ENCODE data around the gene SBK2.

SBK2 gene

GRCh38 chr19:55486043-55486970 is 50.6 kb downstream of the SBK2 start:
- H2BK120ac ChIP-seq (ENCODE audit: low read depth, low read length) = peak overlapping the region; percentile 99
- 83% methylated on average over 52 of the region's 53 CpGs for WGBS
- H2BK5ac ChIP-seq (ENCODE audit: low read depth, low read length, poor library complexity, severe bottlenecking) = peak overlapping the region; percentile 66
- H2BK15ac ChIP-seq (ENCODE audit: low read depth, poor library complexity, severe bottlenecking) = peak overlapping the region; percentile 96
- H3K79me1 ChIP-seq (replicated peaks; ENCODE audit: low read length, poor library complexity, severe bottlenecking) = peaks cover 20% of the 10 kb centered on the region
- peak overlapping the region; percentile 38 for H2AK5ac ChIP-seq (ENCODE audit: low read length, severe bottlenecking)
- no peaks in the 10 kb centered on the region for H3K27me3 ChIP-seq (ENCODE audit: control insufficient read depth in 1 of 2, insufficient read depth in 1 of 2, low read length in 2 of 2)
- peak overlapping the region; percentile 88 to 91 for H3K18ac ChIP-seq (ENCODE audit: low read depth in 1 of 2, low read length in 2 of 2)
- no peaks in the 10 kb centered on the region for H3K9me3 ChIP-seq (ENCODE audit: control insufficient read depth, low read length)
- peak overlapping the region; percentile 95 for H4K91ac ChIP-seq (ENCODE audit: low read length)
- DNase-seq = no peak
- H3K36me3 ChIP-seq (ENCODE audit: control insufficient read depth in 1 of 2, insufficient read depth in 2 of 2, low read depth in 1 of 2, low read length in 2 of 2) = peaks cover 6 to 62% of the 10 kb centered on the region in 2 experiments
- peak overlapping the region; percentile 92 for H3K4me2 ChIP-seq (ENCODE audit: low read length, poor library complexity, severe bottlenecking)
- peak overlapping the region; percentile 86 for H3K9ac ChIP-seq (ENCODE audit: low read length)
- peak overlapping the region; percentile 86 for H4K8ac ChIP-seq (ENCODE audit: low read length)
- no peak overlapping the region for H2AFZ ChIP-seq (ENCODE audit: low read depth, low read length)
- H3K23ac ChIP-seq (ENCODE audit: low read length in 2 of 2) = no peak overlapping the region
- H3K4me3 ChIP-seq (ENCODE audit: insufficient read depth in 1 of 2, low read depth in 1 of 2, low read length in 2 of 2) = peak overlapping the region; percentile 72 to 78
- peak overlapping the region; percentile 92 to 95 for H2BK12ac ChIP-seq (ENCODE audit: low read length in 2 of 2)
- peak overlapping the region; percentile 95 for H3K27ac ChIP-seq (ENCODE audit: low read length, poor library complexity, severe bottlenecking)
- H3K14ac ChIP-seq (ENCODE audit: low read length in 2 of 2) = peak overlapping the region in 1 of 2 experiments; percentile 64
- peaks cover 70% of the 10 kb centered on the region for H3K4me1 ChIP-seq (ENCODE audit: control insufficient read depth, insufficient read depth, low read depth, low read length)
- peak overlapping the region; percentile 55 to 89 for H3K4ac ChIP-seq (ENCODE audit: low read depth in 1 of 2, low read length in 2 of 2)

- Histone ChIP-seq H2AFZ (ENCODE audit: low read depth, low read length) (no peak overlapping the region), H3K9ac (ENCODE audit: low read length) (peak overlapping the region; percentile 86), H2AK5ac (ENCODE audit: low read length, severe bottlenecking) (peak overlapping the region; percentile 38), H3K4me2 (ENCODE audit: low read length, poor library complexity, severe bottlenecking) (peak overlapping the region; percentile 92), H3K9me3 (ENCODE audit: control insufficient read depth, low read length) (no peaks in the 10 kb centered on the region), H3K27ac (ENCODE audit: low read length, poor library complexity, severe bottlenecking) (peak overlapping the region; percentile 87), H2BK15ac (ENCODE audit: low read depth, poor library complexity, severe bottlenecking) (peak overlapping the region; percentile 98), H3K4me1 (ENCODE audit: control insufficient read depth, insufficient read depth, low read depth, low read length) (peaks cover 68% of the 10 kb centered on the region), H3K27me3 (ENCODE audit: control insufficient read depth in 1 of 2, insufficient read depth in 1 of 2, low read length in 2 of 2) (no peaks in the 10 kb centered on the region), H2BK120ac (ENCODE audit: low read depth, low read length) (peak overlapping the region; percentile 99), H4K8ac (ENCODE audit: low read length) (peak overlapping the region; percentile 90), H3K36me3 (ENCODE audit: control insufficient read depth in 1 of 2, insufficient read depth in 2 of 2, low read depth in 1 of 2, low read length in 2 of 2) (peaks cover 6 to 62% of the 10 kb centered on the region in 2 experiments), H2BK5ac (ENCODE audit: low read depth, low read length, poor library complexity, severe bottlenecking) (peak overlapping the region; percentile 19), H3K23ac (ENCODE audit: low read length in 2 of 2) (peak overlapping the region in 1 of 2 experiments; percentile 38), H3K18ac (ENCODE audit: low read depth in 1 of 2, low read length in 2 of 2) (peak overlapping the region; percentile 69 to 82), H3K4me3 (ENCODE audit: insufficient read depth in 1 of 2, low read depth in 1 of 2, low read length in 2 of 2) (peak overlapping the region; percentile 72 to 78), H3K14ac (ENCODE audit: low read length in 2 of 2) (peak overlapping the region; percentile 48 to 83), H4K91ac (ENCODE audit: low read length) (peak overlapping the region; percentile 76), H3K4ac (ENCODE audit: low read depth in 1 of 2, low read length in 2 of 2) (peak overlapping the region; percentile 92 to 97), H3K79me1 (replicated peaks; ENCODE audit: low read length, poor library complexity, severe bottlenecking) (peaks cover 20% of the 10 kb centered on the region), H2BK12ac (ENCODE audit: low read length in 2 of 2) (peak overlapping the region; percentile 14 to 92)
- DNase-seq = no peak
- WGBS = 18% methylated on average over 18 of the region's 18 CpGs
These were observed 51.4 kb downstream of the SBK2 start for GRCh38 chr19:55485439-55486011.

- peaks cover 6 to 59% of the 10 kb centered on the region in 2 experiments for H3K36me3 ChIP-seq (ENCODE audit: control insufficient read depth in 1 of 2, insufficient read depth in 2 of 2, low read depth in 1 of 2, low read length in 2 of 2)
- H3K4me2 ChIP-seq (ENCODE audit: low read length, poor library complexity, severe bottlenecking) = peak within 1 kb of the TSS; percentile 92
- H2BK5ac ChIP-seq (ENCODE audit: low read depth, low read length, poor library complexity, severe bottlenecking) = peak within 1 kb of the TSS; percentile 81
- H3K27me3 ChIP-seq (ENCODE audit: control insufficient read depth in 1 of 2, insufficient read depth in 1 of 2, low read length in 2 of 2) = no peaks in the 10 kb centered on the region
- H2AFZ ChIP-seq (ENCODE audit: low read depth, low read length) = peak within 1 kb of the TSS; percentile 62
- peak within 1 kb of the TSS in 1 of 2 experiments; percentile 38 for H3K23ac ChIP-seq (ENCODE audit: low read length in 2 of 2)
- H3K18ac ChIP-seq (ENCODE audit: low read depth in 1 of 2, low read length in 2 of 2) = peak within 1 kb of the TSS; percentile 82 to 94
- H4K8ac ChIP-seq (ENCODE audit: low read length) = peak within 1 kb of the TSS; percentile 90
- no peaks in the 10 kb centered on the region for H3K9me3 ChIP-seq (ENCODE audit: control insufficient read depth, low read length)
- peak within 1 kb of the TSS; percentile 86 for H3K9ac ChIP-seq (ENCODE audit: low read length)
- peak within 1 kb of the TSS; percentile 72 to 78 for H3K4me3 ChIP-seq (ENCODE audit: insufficient read depth in 1 of 2, low read depth in 1 of 2, low read length in 2 of 2)
- peak within 1 kb of the TSS; percentile 38 for H2AK5ac ChIP-seq (ENCODE audit: low read length, severe bottlenecking)
- H2BK12ac ChIP-seq (ENCODE audit: low read length in 2 of 2) = peak within 1 kb of the TSS; percentile 14 to 92
- H4K91ac ChIP-seq (ENCODE audit: low read length) = peak within 1 kb of the TSS; percentile 76
- H2BK15ac ChIP-seq (ENCODE audit: low read depth, poor library complexity, severe bottlenecking) = peak within 1 kb of the TSS; percentile 98
- peak within 1 kb of the TSS; percentile 92 to 97 for H3K4ac ChIP-seq (ENCODE audit: low read depth in 1 of 2, low read length in 2 of 2)
- peaks cover 22% of the 10 kb centered on the region for H3K79me1 ChIP-seq (replicated peaks; ENCODE audit: low read length, poor library complexity, severe bottlenecking)
- peak; percentile 86 for DNase-seq
- peak within 1 kb of the TSS; percentile 87 for H3K27ac ChIP-seq (ENCODE audit: low read length, poor library complexity, severe bottlenecking)
- WGBS = 2% methylated on average over 67 of the region's 78 CpGs
- peak within 1 kb of the TSS; percentile 48 to 83 for H3K14ac ChIP-seq (ENCODE audit: low read length in 2 of 2)
- peak within 1 kb of the TSS; percentile 99 for H2BK120ac ChIP-seq (ENCODE audit: low read depth, low read length)
- H3K4me1 ChIP-seq (ENCODE audit: control insufficient read depth, insufficient read depth, low read depth, low read length) = peaks cover 65% of the 10 kb centered on the region
These were observed 52.1 kb downstream of the SBK2 start, which contains the start of gene NAT14 for GRCh38 chr19:55484593-55485438. Gene NAT14, plus strand, starts transcription at chr19:55485188. Its CDS starts 521 bp downstream, at chr19:55485709.
